Chondrocyte (in vitro differentiated cells): Measurements from ENCODE around the gene IL25. TPM values are rescaled to one million over a fixed set of nuclear protein-coding genes. Genes with fewer than 3 reads are reported as not detected.

ENCODE experiments used
- DNase-seq: peaks from one replicate; pipeline ENCODE4 v3.0.0; 2021; ENCODE audit warnings: mixed read lengths, low spot score
- H3K27ac Mint-ChIP-seq: one replicate; pipeline ENCODE4 v1.8.0; 2021; ENCODE audit warnings: mild to moderate bottlenecking, moderate library complexity, mixed read lengths; ENCODE audit not compliant: unreplicated experiment
- H3K27me3 Mint-ChIP-seq: 2 replicates; pipeline ENCODE4 v1.8.0; 2021; ENCODE audit warnings: low read depth, mixed read lengths
- H3K36me3 Mint-ChIP-seq: 2 replicates; pipeline ENCODE4 v1.8.0; 2021; ENCODE audit warnings: low read depth, mixed read lengths
- H3K4me1 Mint-ChIP-seq: 2 replicates; pipeline ENCODE4 v1.8.0; 2021; ENCODE audit warnings: low read depth, mild to moderate bottlenecking, mixed read lengths
- H3K4me3 Mint-ChIP-seq: one replicate; pipeline ENCODE4 v1.8.0; 2021; ENCODE audit warnings: mild to moderate bottlenecking, moderate library complexity, mixed read lengths; ENCODE audit not compliant: unreplicated experiment
- H3K9me3 Mint-ChIP-seq: 2 replicates; pipeline ENCODE4 v1.8.0; 2021; ENCODE audit warnings: low read depth, mixed read lengths
- total RNA-seq: library from RNA; stranded (reverse); gene quantifications from 3 replicates; pipeline ENCODE4 v1.2.1, GENCODE V29; 2021
- TF ChIP-seq, protein P1 (sequence below): fragments of 200-600 bp; sonication (generic); IDR thresholded peaks from 2 replicates; pipeline ENCODE4 v1.5.0; 2021; ENCODE audit warnings: antibody characterized with exemption, mild to moderate bottlenecking, moderate library complexity

IL25 gene
- total RNA-seq, 1 donor from 2014 or later, result not detected

DNA sequence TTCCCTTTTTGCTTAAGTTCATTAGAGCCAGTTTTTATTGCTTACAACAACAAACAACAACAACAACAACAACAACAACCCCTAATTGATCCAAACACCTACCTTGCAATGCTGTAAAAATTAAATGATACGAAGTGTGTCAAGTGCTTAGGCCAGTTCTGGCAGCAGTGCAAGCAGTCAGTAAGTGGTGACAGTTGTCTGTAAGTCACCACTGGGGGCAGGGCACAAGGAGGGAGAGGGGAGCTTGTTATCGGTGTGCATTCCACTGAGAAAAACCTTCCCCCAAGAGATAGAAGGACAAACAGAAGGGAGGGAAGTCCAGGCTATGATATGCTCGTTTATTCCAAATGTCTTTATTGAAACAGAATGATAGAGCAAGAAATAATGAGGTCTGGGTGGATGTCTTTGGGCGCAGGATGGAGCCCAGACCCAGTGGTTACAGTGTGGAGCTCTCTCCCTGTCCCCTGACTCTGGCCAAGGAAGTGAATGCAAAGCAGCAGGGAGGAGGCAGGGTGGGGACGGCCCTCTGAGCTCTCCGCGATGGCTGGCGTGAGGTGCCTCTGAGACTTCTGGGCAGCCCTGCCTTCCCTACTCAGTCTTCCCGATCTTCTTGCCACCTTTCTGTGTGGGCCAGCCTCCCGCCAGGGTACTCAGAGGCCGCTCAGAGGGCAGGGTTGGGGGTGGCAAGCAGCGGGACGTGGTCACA is 26.5 kb upstream of the IL25 start:
- H3K36me3 Mint-ChIP-seq, result peaks cover 7% of the 10 kb centered on the region
- peaks cover under 1% of the 10 kb centered on the region for H3K4me1 Mint-ChIP-seq
- H3K9me3 Mint-ChIP-seq, result no peaks in the 10 kb centered on the region
- no peak for DNase-seq
- TF ChIP-seq, protein P1, sequence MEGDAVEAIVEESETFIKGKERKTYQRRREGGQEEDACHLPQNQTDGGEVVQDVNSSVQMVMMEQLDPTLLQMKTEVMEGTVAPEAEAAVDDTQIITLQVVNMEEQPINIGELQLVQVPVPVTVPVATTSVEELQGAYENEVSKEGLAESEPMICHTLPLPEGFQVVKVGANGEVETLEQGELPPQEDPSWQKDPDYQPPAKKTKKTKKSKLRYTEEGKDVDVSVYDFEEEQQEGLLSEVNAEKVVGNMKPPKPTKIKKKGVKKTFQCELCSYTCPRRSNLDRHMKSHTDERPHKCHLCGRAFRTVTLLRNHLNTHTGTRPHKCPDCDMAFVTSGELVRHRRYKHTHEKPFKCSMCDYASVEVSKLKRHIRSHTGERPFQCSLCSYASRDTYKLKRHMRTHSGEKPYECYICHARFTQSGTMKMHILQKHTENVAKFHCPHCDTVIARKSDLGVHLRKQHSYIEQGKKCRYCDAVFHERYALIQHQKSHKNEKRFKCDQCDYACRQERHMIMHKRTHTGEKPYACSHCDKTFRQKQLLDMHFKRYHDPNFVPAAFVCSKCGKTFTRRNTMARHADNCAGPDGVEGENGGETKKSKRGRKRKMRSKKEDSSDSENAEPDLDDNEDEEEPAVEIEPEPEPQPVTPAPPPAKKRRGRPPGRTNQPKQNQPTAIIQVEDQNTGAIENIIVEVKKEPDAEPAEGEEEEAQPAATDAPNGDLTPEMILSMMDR, result no peak
- H3K4me3 Mint-ChIP-seq, result no peak overlapping the region
- H3K27me3 Mint-ChIP-seq, result no peaks in the 10 kb centered on the region
- H3K27ac Mint-ChIP-seq, result no peak overlapping the region

DNA sequence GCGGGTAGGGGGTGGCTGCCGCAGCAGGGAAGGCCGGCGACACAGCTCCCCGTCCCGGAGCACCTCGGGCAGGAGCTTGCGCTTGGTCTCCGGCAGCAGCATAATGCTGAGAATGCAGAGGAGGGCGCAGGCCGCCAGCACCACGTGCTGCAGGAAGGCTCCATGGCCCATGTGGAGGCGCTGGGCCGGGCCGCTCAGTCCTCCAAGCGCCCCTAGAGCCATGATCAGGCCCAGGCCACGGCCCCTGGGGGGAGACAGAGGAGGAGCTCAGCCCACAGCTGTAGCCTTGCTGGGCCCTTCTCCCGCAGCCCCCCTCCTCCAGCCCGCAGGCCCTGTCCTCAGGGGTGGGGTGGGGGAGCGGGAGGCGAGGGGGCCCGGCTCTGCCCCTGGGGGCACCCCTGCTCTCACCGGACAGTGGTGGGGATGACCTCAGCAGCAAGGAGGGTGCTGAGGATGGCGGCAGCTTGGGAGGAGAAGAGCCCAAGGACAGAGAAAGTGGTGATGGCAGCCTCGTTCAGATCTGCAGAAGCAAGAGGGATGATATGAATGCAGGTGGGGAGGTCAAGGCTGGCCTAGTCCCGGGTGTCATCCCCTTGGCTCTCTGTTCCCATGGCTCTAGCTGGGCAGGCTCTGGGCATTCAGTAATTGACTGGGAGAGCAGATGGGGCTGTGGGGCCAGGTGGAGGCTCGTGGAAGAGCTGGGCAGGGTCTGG is 25.8 kb upstream of the IL25 start:
- H3K27me3 Mint-ChIP-seq, result no peaks in the 10 kb centered on the region
- TF ChIP-seq, protein P1, result no peak
- peaks cover 3% of the 10 kb centered on the region for H3K4me1 Mint-ChIP-seq
- H3K9me3 Mint-ChIP-seq, result no peaks in the 10 kb centered on the region
- no peak overlapping the region for H3K4me3 Mint-ChIP-seq
- DNase-seq, result no peak
- no peak overlapping the region for H3K27ac Mint-ChIP-seq
- peaks cover 7% of the 10 kb centered on the region for H3K36me3 Mint-ChIP-seq

DNA sequence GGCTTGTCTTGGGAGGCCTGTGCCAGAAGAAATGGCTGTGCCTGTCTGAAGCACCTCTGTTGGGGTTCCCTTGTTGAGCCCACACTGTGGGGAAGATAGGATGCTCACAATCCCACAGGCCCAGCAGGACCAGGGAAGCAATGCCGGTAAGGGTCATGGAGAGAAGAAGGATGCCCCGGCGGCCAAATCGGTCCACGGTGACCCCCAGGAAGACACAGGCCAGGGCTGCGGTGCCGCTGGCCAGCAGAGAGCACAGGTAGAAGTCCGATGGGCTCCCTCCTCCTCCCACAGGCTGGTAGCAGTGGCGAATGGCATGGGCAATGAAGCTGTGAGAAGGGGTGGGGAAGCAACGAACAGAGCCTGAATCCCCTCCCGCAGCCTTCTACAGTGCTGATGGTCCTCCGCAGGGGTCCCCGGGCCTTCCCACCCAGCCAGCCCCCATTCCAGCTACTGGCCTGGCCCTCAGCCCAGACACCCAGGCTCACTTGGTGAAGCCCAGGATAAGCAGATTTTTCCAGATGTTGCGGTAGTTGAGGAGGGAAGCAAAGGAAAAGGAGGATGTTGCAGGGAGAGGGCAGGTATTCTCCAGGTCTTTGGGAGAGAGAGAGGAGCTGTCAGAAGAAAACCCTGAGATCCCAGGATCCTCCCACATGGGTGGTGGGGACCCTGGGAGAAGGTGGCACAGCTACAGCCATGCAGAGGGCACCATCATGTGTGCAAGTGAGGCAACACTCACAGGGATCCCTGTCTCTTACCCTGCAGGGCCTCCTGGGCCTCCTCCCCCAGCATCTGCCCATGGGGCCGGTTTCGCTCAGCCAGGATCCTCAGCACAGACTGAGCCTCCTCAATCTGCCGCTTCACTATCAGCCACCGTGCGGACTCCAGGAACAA is 25.0 kb upstream of the IL25 start:
- H3K9me3 Mint-ChIP-seq, result no peaks in the 10 kb centered on the region
- no peak overlapping the region for H3K27ac Mint-ChIP-seq
- H3K27me3 Mint-ChIP-seq, result no peaks in the 10 kb centered on the region
- H3K36me3 Mint-ChIP-seq, result peaks cover 7% of the 10 kb centered on the region
- H3K4me1 Mint-ChIP-seq, result peaks cover 4% of the 10 kb centered on the region
- TF ChIP-seq, protein P1, result no peak
- no peak for DNase-seq
- H3K4me3 Mint-ChIP-seq, result no peak overlapping the region

DNA sequence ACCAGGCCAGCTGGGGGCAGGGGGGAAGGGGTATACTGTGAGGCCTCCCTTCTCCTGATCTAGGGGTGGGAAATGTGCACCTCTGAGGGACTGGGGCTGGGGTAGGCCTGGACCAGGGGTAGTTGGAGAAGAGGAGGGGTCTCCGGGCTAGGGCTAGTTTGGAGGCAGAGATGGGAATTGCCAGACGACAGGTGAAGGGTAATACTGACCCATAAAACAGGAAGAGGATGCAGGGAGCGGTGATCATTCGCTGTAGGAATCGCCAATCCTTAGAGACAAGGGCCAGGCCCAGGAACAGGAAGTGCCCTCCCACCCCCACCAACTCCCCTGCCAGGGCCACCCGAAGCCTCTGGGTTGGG is 24.3 kb upstream of the IL25 start:
- Mint-ChIP-seq H3K27me3 (no peaks in the 10 kb centered on the region), H3K4me3 (no peak overlapping the region), H3K27ac (no peak overlapping the region), H3K36me3 (peaks cover 7% of the 10 kb centered on the region), H3K9me3 (no peaks in the 10 kb centered on the region), H3K4me1 (peaks cover 9% of the 10 kb centered on the region)
- TF ChIP-seq, protein P1, result no peak
- DNase-seq, result no peak
